PC-3 (cell line): Measurements from ENCODE around the gene CCL24. TPM values are rescaled to one million over a fixed set of nuclear protein-coding genes. Genes with fewer than 3 reads are reported as not detected.
A peak's percentile ranks its signal among the peaks of the same experiment; 100 is the strongest.

ENCODE experiments used
- ATAC-seq: fragments of 200-7000 bp; cut with Tn5 transposase; 2 replicates; pipeline ENCODE4 v1.9.1; 2020; ENCODE audit warnings: mild to moderate bottlenecking, moderate library complexity
- BruUV-seq: library from RNA; stranded (reverse); fragments of 400-500 nt; replicated peaks from 2 replicates; lab custom pipeline; 2021; lab: Mats Ljungman, UMichigan
- CTCF ChIA-PET: fragments of 300-600 bp; sonication (Branson Sonifier 250); formaldehyde crosslinking; loops from one replicate; lab custom pipeline; 2022; ENCODE audit warnings: antibody characterized with exemption; lab: Charles Lee
- POLR2A ChIA-PET: fragments of 300-600 bp; sonication (Branson Sonifier 250); formaldehyde crosslinking; loops from one replicate; lab custom pipeline; 2022; ENCODE audit warnings: antibody characterized with exemption; ENCODE audit not compliant: unreplicated experiment; lab: Charles Lee
- DNase-seq: peaks from one replicate; pipeline ENCODE4 v3.0.0-alpha.2; 2015
- H2AFZ ChIP-seq: fragments of 300-600 bp; sonication (generic); 2 replicates; pipeline ENCODE4 v1.6.0; 2016; ENCODE audit warnings: antibody characterized with exemption, low read length
- H3F3A ChIP-seq: fragments of 300-600 bp; sonication (generic); one replicate; pipeline ENCODE4 v1.6.0; 2017; ENCODE audit warnings: antibody characterized with exemption, low read length, control low read depth, mild to moderate bottlenecking; ENCODE audit not compliant: unreplicated experiment
- H3K27ac ChIP-seq: fragments of 300-600 bp; sonication (generic); 2 replicates; pipeline ENCODE4 v1.5.1; 2016; ENCODE audit warnings: mild to moderate bottlenecking, low read length
- H3K27me3 ChIP-seq: fragments of 300-600 bp; sonication (generic); 2 replicates; pipeline ENCODE4 v1.6.1; 2016; ENCODE audit warnings: low read length, mixed read lengths
- H3K36me3 ChIP-seq: fragments of 300-600 bp; sonication (generic); 2 replicates; pipeline ENCODE4 v1.6.1; 2016; ENCODE audit warnings: low read depth, mixed run types, low read length, mixed read lengths
- H3K4me1 ChIP-seq: fragments of 300-600 bp; sonication (generic); 2 replicates; pipeline ENCODE4 v1.5.1; 2016; ENCODE audit warnings: low read length; ENCODE audit not compliant: insufficient read depth
- H3K4me2 ChIP-seq: fragments of 300-600 bp; sonication (generic); 2 replicates; pipeline ENCODE4 v1.6.0; 2016; ENCODE audit warnings: low read length
- H3K4me3 ChIP-seq: fragments of 300-600 bp; sonication (generic); 2 replicates; pipeline ENCODE4 v1.5.1; 2016; ENCODE audit warnings: mild to moderate bottlenecking, low read length, mixed read lengths
- H3K79me2 ChIP-seq: fragments of 300-600 bp; sonication (generic); 2 replicates; pipeline ENCODE4 v1.6.1; 2017; ENCODE audit warnings: low read length, mixed read lengths
- H3K9ac ChIP-seq: fragments of 300-600 bp; sonication (generic); 2 replicates; pipeline ENCODE4 v1.6.0; 2016; ENCODE audit warnings: mild to moderate bottlenecking, low read length
- H3K9me2 ChIP-seq: fragments of 300-600 bp; sonication (generic); replicated peaks from 2 replicates; pipeline ENCODE4 v1.6.1; 2016; ENCODE audit warnings: mixed run types, low read length, mixed read lengths
- H3K9me3 ChIP-seq: fragments of 300-600 bp; sonication (generic); 2 replicates; pipeline ENCODE4 v1.6.1; 2016; ENCODE audit warnings: low read length, mixed read lengths
- H4K20me1 ChIP-seq: fragments of 300-600 bp; sonication (generic); 2 replicates; pipeline ENCODE4 v1.6.1; 2016; ENCODE audit warnings: low read length, mixed read lengths
- EZH2 ChIP-seq: fragments of 300-600 bp; sonication (generic); IDR thresholded peaks from one replicate; pipeline ENCODE4 v1.6.1; 2017; ENCODE audit warnings: antibody characterized with exemption, mild to moderate bottlenecking, low read length; ENCODE audit not compliant: unreplicated experiment
- EZH2phosphoT487 ChIP-seq: fragments of 300-600 bp; sonication (generic); IDR thresholded peaks from 2 replicates; pipeline ENCODE4 v1.6.1; 2018; ENCODE audit warnings: mild to moderate bottlenecking, antibody characterized with exemption, low read length, borderline replicate concordance
- intact Hi-C: fragments of 100-400 bp; cut with micrococcal nuclease; formaldehyde crosslinking; loops from 2 replicates; pipeline ENCODE4 v1.9.0; 2023
- total RNA-seq: library from RNA; depleted of rRNA; stranded (reverse); fragments of >200 nt; gene quantifications from 2 replicates; pipeline ENCODE4 v1.2.3, GENCODE V29; 2014
- TF ChIP-seq, protein P1 (sequence below): fragments of 300-600 bp; sonication (generic); conservative IDR thresholded peaks from 2 replicates; pipeline ENCODE4 v1.5.1; 2017; ENCODE audit warnings: antibody characterized with exemption, low read depth, mild to moderate bottlenecking, low read length

CCL24 gene
- total RNA-seq, 1 experiment from 2014 or later = not detected

- H3K27ac ChIP-seq = peak within 1 kb of the TSS; percentile 88
- ATAC-seq (peak; percentile 63), DNase-seq (peak; percentile 92)
- no peaks in the 10 kb centered on the region for H3K79me2 ChIP-seq
- ChIA-PET POLR2A (no interaction called here), CTCF (no interaction called here)
- BruUV-seq = no TSS peak
- H3K36me3 ChIP-seq = no peaks in the 10 kb centered on the region
- intact Hi-C loops = loop anchor here (10.0 kb wide), 1 partner anchor 172 kb away; no protein-coding TSS in a partner anchor
- H3K4me3 ChIP-seq = no peak within 1 kb of the TSS
- H2AFZ ChIP-seq = no peak within 1 kb of the TSS
- no peaks in the 10 kb centered on the region for H3K9me2 ChIP-seq
- no peak for TF ChIP-seq EZH2
- no peak for TF ChIP-seq EZH2phosphoT487
- TF ChIP-seq, protein P1, sequence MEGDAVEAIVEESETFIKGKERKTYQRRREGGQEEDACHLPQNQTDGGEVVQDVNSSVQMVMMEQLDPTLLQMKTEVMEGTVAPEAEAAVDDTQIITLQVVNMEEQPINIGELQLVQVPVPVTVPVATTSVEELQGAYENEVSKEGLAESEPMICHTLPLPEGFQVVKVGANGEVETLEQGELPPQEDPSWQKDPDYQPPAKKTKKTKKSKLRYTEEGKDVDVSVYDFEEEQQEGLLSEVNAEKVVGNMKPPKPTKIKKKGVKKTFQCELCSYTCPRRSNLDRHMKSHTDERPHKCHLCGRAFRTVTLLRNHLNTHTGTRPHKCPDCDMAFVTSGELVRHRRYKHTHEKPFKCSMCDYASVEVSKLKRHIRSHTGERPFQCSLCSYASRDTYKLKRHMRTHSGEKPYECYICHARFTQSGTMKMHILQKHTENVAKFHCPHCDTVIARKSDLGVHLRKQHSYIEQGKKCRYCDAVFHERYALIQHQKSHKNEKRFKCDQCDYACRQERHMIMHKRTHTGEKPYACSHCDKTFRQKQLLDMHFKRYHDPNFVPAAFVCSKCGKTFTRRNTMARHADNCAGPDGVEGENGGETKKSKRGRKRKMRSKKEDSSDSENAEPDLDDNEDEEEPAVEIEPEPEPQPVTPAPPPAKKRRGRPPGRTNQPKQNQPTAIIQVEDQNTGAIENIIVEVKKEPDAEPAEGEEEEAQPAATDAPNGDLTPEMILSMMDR = no peak
- peaks cover 29% of the 10 kb centered on the region for H3K4me1 ChIP-seq
- no peaks in the 10 kb centered on the region for H3F3A ChIP-seq
- H3K9me3 ChIP-seq = no peaks in the 10 kb centered on the region
- H3K27me3 ChIP-seq = no peaks in the 10 kb centered on the region
- peak within 1 kb of the TSS; percentile 46; the same call in 1 of the 2 replicates for H3K4me2 ChIP-seq
- H4K20me1 ChIP-seq = no peaks in the 10 kb centered on the region
- peak within 1 kb of the TSS; percentile 42 for H3K9ac ChIP-seq
These were observed 41.2 kb downstream of the CCL24 start, which contains the start of gene CCL26 for GRCh38 chr7:75772081-75773077. Gene CCL26 (minus strand): TSS chr7:75772211. CDS start chr7:75772176, 35 bp downstream.

- H2AFZ ChIP-seq = no peak overlapping the region
- ATAC-seq (0 out of 2 replicates have a peak, but pooled peaks have one; percentile 10), DNase-seq (peak; percentile 54)
- no peaks in the 10 kb centered on the region for H4K20me1 ChIP-seq
- peak overlapping the region; percentile 88 for H3K27ac ChIP-seq
- BruUV-seq = no TSS peak
- peaks cover 22% of the 10 kb centered on the region for H3K4me1 ChIP-seq
- no peaks in the 10 kb centered on the region for H3F3A ChIP-seq
- TF ChIP-seq EZH2 (no peak), EZH2phosphoT487 (no peak)
- TF ChIP-seq, protein P1 = no peak
- H3K9me3 ChIP-seq = no peaks in the 10 kb centered on the region
- H3K9me2 ChIP-seq = no peaks in the 10 kb centered on the region
- H3K27me3 ChIP-seq = no peaks in the 10 kb centered on the region
- intact Hi-C loops = loop anchor here (10.0 kb wide), 1 partner anchor 174 kb away; no protein-coding TSS in a partner anchor
- ChIA-PET POLR2A (interaction anchor here (0.6 kb wide), 1 partner anchor 1637 kb away, joined by 15 read pairs; no protein-coding TSS in a partner anchor), CTCF (interaction anchor here (1.1 kb wide), 1 partner anchor 9 kb away, joined by 3 read pairs; no protein-coding TSS in a partner anchor)
- no peaks in the 10 kb centered on the region for H3K79me2 ChIP-seq
- H3K36me3 ChIP-seq = no peaks in the 10 kb centered on the region
- H3K4me2 ChIP-seq = 0 out of 2 replicates have a peak overlapping the region, but pooled peaks have one; percentile 8
- H3K4me3 ChIP-seq = no peak overlapping the region
- H3K9ac ChIP-seq = peak overlapping the region; percentile 41; the same call in 1 of the 2 replicates
These were observed 42.4 kb downstream of the CCL24 start for GRCh38 chr7:75771224-75771623.
